H1 (cell line): ENCODE results near the gene UAP1. TPM values are rescaled to one million over a fixed set of nuclear protein-coding genes. Genes with fewer than 3 reads are reported as not detected.

Experiments
- CTCF ChIA-PET: fragments of 300-600 bp; sonication (Branson Sonifier 250); formaldehyde crosslinking; loops from one replicate; lab custom pipeline; 2021; ENCODE audit not compliant: partially characterized antibody; lab: Charles Lee
- POLR2A ChIA-PET: fragments of 300-600 bp; sonication (Branson Sonifier 250); formaldehyde crosslinking; loops from one replicate; lab custom pipeline; 2021; ENCODE audit warnings: inconsistent platforms; ENCODE audit not compliant: partially characterized antibody; lab: Charles Lee
- DNase-seq, 2 experiments: peaks; one replicate each; pipeline versions ENCODE4 v3.0.0 to v3.0.0-alpha.2; 2010 to 2022; ENCODE audit warnings: low spot score in 2 of 2, low read depth in 1 of 2, mixed read lengths in 1 of 2
- FAIRE-seq: peaks from 2 replicates; lab custom pipeline; 2011; peaks lifted over from hg19 to GRCh38; lab: Jason Lieb, UNC
- H2AFZ ChIP-seq: 2 replicates; pipeline ENCODE4 v1.8.1; 2012; ENCODE audit warnings: low read length, inconsistent platforms
- H2AK5ac ChIP-seq: 2 replicates; pipeline ENCODE4 v1.6.1; 2013; ENCODE audit warnings: low read depth, low read length
- H2BK120ac ChIP-seq: replicated peaks from 2 replicates; pipeline ENCODE3; 2013; ENCODE audit warnings: low read depth, low read length, inconsistent platforms
- H2BK12ac ChIP-seq: 2 replicates; pipeline ENCODE4 v1.6.1; 2013; ENCODE audit warnings: low read depth, low read length
- H2BK15ac ChIP-seq: 2 replicates; pipeline ENCODE4 v1.6.1; 2013; ENCODE audit warnings: low read length
- H2BK20ac ChIP-seq: 2 replicates; pipeline ENCODE4 v1.6.1; 2013; ENCODE audit warnings: low read length
- H2BK5ac ChIP-seq: 2 replicates; pipeline ENCODE4 v1.6.1; 2013; ENCODE audit warnings: low read depth, low read length
- H3K14ac ChIP-seq: 2 replicates; pipeline ENCODE4 v1.6.1; 2013; ENCODE audit warnings: inconsistent platforms; ENCODE audit not compliant: insufficient read length
- H3K18ac ChIP-seq: 2 replicates; pipeline ENCODE4 v1.6.1; 2013; ENCODE audit warnings: low read length; ENCODE audit errors: extremely low read depth
- H3K23ac ChIP-seq: 2 replicates; pipeline ENCODE4 v1.6.1; 2013; ENCODE audit warnings: inconsistent platforms; ENCODE audit not compliant: insufficient read length
- H3K23me2 ChIP-seq: 2 replicates; pipeline ENCODE4 v1.6.1; 2013; ENCODE audit warnings: low read depth, low read length
- H3K27ac ChIP-seq: 2 replicates; pipeline ENCODE4 v1.6.1; 2011; ENCODE audit warnings: low read depth, low read length, inconsistent platforms
- H3K27me3 ChIP-seq, 4 experiments: replicated peaks in 1 of 4; 1 replicate in 1 of 4; 2 replicates in 3 of 4; pipeline versions ENCODE4 v1.6.1 to v1.8.1; 2011 to 2013; ENCODE audit warnings: low read length in 3 of 4, mild to moderate bottlenecking in 3 of 4, inconsistent platforms in 2 of 4, mixed read lengths in 2 of 4, moderate library complexity in 1 of 4; ENCODE audit not compliant: control insufficient read depth in 3 of 4, insufficient read depth in 3 of 4; ENCODE audit errors: extremely low read depth in 1 of 4
- H3K36me3 ChIP-seq, 4 experiments: 2 replicates each; pipeline versions ENCODE4 v1.6.1 to v1.8.1; 2011 to 2013; ENCODE audit warnings: mild to moderate bottlenecking in 4 of 4, low read length in 3 of 4, moderate library complexity in 2 of 4, control low read depth in 1 of 4, inconsistent platforms in 1 of 4; ENCODE audit not compliant: insufficient read depth in 4 of 4, control insufficient read depth in 2 of 4
- H3K4ac ChIP-seq: replicated peaks from 2 replicates; pipeline ENCODE3; 2013; ENCODE audit warnings: low read length, low read depth, mixed read lengths, inconsistent platforms; ENCODE audit not compliant: insufficient read length
- H3K4me1 ChIP-seq, 4 experiments: replicated peaks in 1 of 4; 1 replicate in 1 of 4; 2 replicates in 3 of 4; pipeline versions ENCODE4 v1.6.1 to v1.8.1; 2011 to 2013; ENCODE audit warnings: low read length in 3 of 4, inconsistent platforms in 2 of 4, mixed read lengths in 1 of 4; ENCODE audit not compliant: insufficient read depth in 4 of 4, control insufficient read depth in 3 of 4
- H3K4me2 ChIP-seq, 2 experiments: 2 replicates each; pipeline versions ENCODE4 v1.6.1 to v1.8.1; 2011 to 2013; ENCODE audit warnings: low read depth in 2 of 2, low read length in 2 of 2, control low read depth in 1 of 2, inconsistent platforms in 1 of 2, mild to moderate bottlenecking in 1 of 2; ENCODE audit not compliant: insufficient read depth in 1 of 2
- H3K4me3 ChIP-seq, 4 experiments: fragments of 200-600, 300-600 bp in 1 of 4; sonication (generic), shearing (Covaris generic), sonication (Bioruptor Twin) in 1 of 4; 2 replicates each; pipeline versions ENCODE4 v1.5.1 to v1.8.1; 2011 to 2016; ENCODE audit warnings: low read length in 4 of 4, low read depth in 3 of 4, control low read depth in 2 of 4, inconsistent platforms in 2 of 4, mild to moderate bottlenecking in 2 of 4, mixed read lengths in 1 of 4, moderate library complexity in 1 of 4; ENCODE audit not compliant: insufficient read depth in 2 of 4; ENCODE audit errors: extremely low read depth in 1 of 4
- H3K56ac ChIP-seq: replicated peaks from 2 replicates; pipeline ENCODE3; 2013; ENCODE audit warnings: low read depth, mild to moderate bottlenecking, mixed read lengths, low read length, inconsistent platforms; ENCODE audit not compliant: insufficient read length
- H3K79me1 ChIP-seq: 2 replicates; pipeline ENCODE4 v1.6.1; 2013; ENCODE audit warnings: low read depth, low read length, control low read depth
- H3K79me2 ChIP-seq, 2 experiments: 2 replicates each; pipeline versions ENCODE4 v1.6.1 to v1.8.1; 2012 to 2013; ENCODE audit warnings: low read length in 2 of 2, mild to moderate bottlenecking in 2 of 2, inconsistent platforms in 1 of 2; ENCODE audit not compliant: insufficient read depth in 2 of 2, control insufficient read depth in 1 of 2
- H3K9ac ChIP-seq, 4 experiments: replicated peaks in 1 of 4; 1 replicate in 1 of 4; 2 replicates in 3 of 4; pipeline versions ENCODE4 v1.6.1 to v1.8.1; 2011 to 2013; ENCODE audit warnings: low read depth in 3 of 4, low read length in 3 of 4, control low read depth in 2 of 4, mild to moderate bottlenecking in 2 of 4, moderate library complexity in 2 of 4, inconsistent platforms in 1 of 4; ENCODE audit errors: extremely low read depth in 1 of 4
- H3K9me3 ChIP-seq, 2 experiments: 2 replicates each; pipeline versions ENCODE4 v1.6.1 to v1.8.1; 2012 to 2013; ENCODE audit warnings: mild to moderate bottlenecking in 2 of 2, moderate library complexity in 2 of 2, control low read depth in 1 of 2, inconsistent platforms in 1 of 2, low read depth in 1 of 2, low read length in 1 of 2, mixed read lengths in 1 of 2; ENCODE audit not compliant: insufficient read depth in 2 of 2
- H4K20me1 ChIP-seq, 2 experiments: replicated peaks in 1 of 2; 2 replicates each; pipeline versions ENCODE3 to v1.8.1; 2011 to 2013; ENCODE audit warnings: inconsistent platforms in 2 of 2, low read length in 2 of 2, mild to moderate bottlenecking in 1 of 2; ENCODE audit not compliant: insufficient read depth in 2 of 2, control insufficient read depth in 1 of 2
- H4K5ac ChIP-seq: 2 replicates; pipeline ENCODE4 v1.6.1; 2013; ENCODE audit warnings: low read length, low read depth, mixed read lengths, inconsistent platforms; ENCODE audit not compliant: insufficient read length
- H4K8ac ChIP-seq: 2 replicates; pipeline ENCODE4 v1.8.0; 2013; ENCODE audit warnings: mild to moderate bottlenecking, moderate library complexity, low read length, inconsistent platforms; ENCODE audit not compliant: insufficient read depth; ENCODE audit errors: extremely low read depth
- H4K91ac ChIP-seq: replicated peaks from 2 replicates; pipeline ENCODE3; 2013; ENCODE audit warnings: low read length, mixed read lengths, inconsistent platforms; ENCODE audit not compliant: insufficient read length
- BACH1 ChIP-seq: IDR thresholded peaks from 2 replicates; pipeline ENCODE4 v1.6.1; 2012; ENCODE audit warnings: low read length, improper control_type of control experiment
- CBX5 ChIP-seq: fragments of 300-800, 300-1000 bp; sonication (generic); IDR thresholded peaks from 2 replicates; pipeline ENCODE4 v1.7.1; 2016; ENCODE audit warnings: antibody characterized with exemption, low read length, low read depth
- CEBPB ChIP-seq: IDR thresholded peaks from 2 replicates; pipeline ENCODE4 v1.6.1; 2012; ENCODE audit warnings: low read depth, low read length
- CTCF ChIP-seq, 3 experiments: IDR thresholded peaks; 1 replicate in 2 of 3; 2 replicates in 1 of 3; pipeline versions ENCODE4 v1.5.1 to v1.6.1; 2011; ENCODE audit warnings: low read length in 3 of 3, mild to moderate bottlenecking in 3 of 3, inconsistent platforms in 2 of 3, low read depth in 1 of 3, moderate library complexity in 1 of 3; ENCODE audit not compliant: insufficient read depth in 1 of 3; ENCODE audit errors: control extremely low read depth in 1 of 3
- EGR1 ChIP-seq: IDR thresholded peaks from 2 replicates; pipeline ENCODE4 v1.6.1; 2011; ENCODE audit warnings: low read depth, low read length, borderline replicate concordance
- GABPA ChIP-seq: IDR thresholded peaks from 2 replicates; pipeline ENCODE4 v1.6.1; 2011; ENCODE audit warnings: mild to moderate bottlenecking, low read length, moderate library complexity, borderline replicate concordance; ENCODE audit not compliant: insufficient read depth
- JUND ChIP-seq: IDR thresholded peaks from 2 replicates; pipeline ENCODE4 v1.6.1; 2011; ENCODE audit warnings: mild to moderate bottlenecking, improper control_type of control experiment, low read length
- RFX5 ChIP-seq: IDR thresholded peaks from 2 replicates; pipeline ENCODE4 v1.6.1; 2011; ENCODE audit warnings: low read depth, low read length, improper control_type of control experiment, borderline replicate concordance
- USF2 ChIP-seq: IDR thresholded peaks from 2 replicates; pipeline ENCODE4 v1.6.1; 2011; ENCODE audit warnings: low read length, improper control_type of control experiment
- YY1 ChIP-seq: IDR thresholded peaks from 2 replicates; pipeline ENCODE4 v1.6.1; 2011; ENCODE audit warnings: low read depth, mild to moderate bottlenecking, low read length
- ZNF274 ChIP-seq: IDR thresholded peaks from 2 replicates; pipeline ENCODE4 v1.7.0; 2012; ENCODE audit warnings: low read length, borderline replicate concordance; ENCODE audit errors: extremely low read depth
- WGBS, 2 experiments: shearing (Covaris generic) in 1 of 2; methylation state at CpG; one replicate each; pipeline versions ENCODE4 v1.1.6 to v1.1.7; 2013 to 2015; ENCODE audit warnings: low lambda C conversion rate in 2 of 2, mixed read lengths in 2 of 2, inconsistent platforms in 1 of 2, low coverage in 1 of 2, missing lambda C conversion rate in 1 of 2; ENCODE audit not compliant: insufficient replicate concordance in 2 of 2, insufficient coverage in 1 of 2, insufficient read length in 1 of 2; ENCODE audit errors: extremely low coverage in 1 of 2, missing lambda C conversion rate in 1 of 2; 5-methylcytosine and 5-hydroxymethylcytosine counted together
- polyA plus RNA-seq, 7 experiments: library from polyadenylated mRNA; depleted of rRNA in 3 of 7; stranded (reverse) in 5 of 7; unstranded in 2 of 7; fragments of >200 nt in 5 of 7; fragments of 200-250 nt in 2 of 7; gene quantifications; 1 replicate in 5 of 7; 2 replicates in 1 of 7; 4 replicates in 1 of 7; pipeline versions ENCODE4 v1.2.1 to v1.2.3, GENCODE V29; 2011 to 2013; ENCODE audit warnings: missing spikeins in 2 of 7, mixed read lengths in 2 of 7
- total RNA-seq: library from RNA; stranded (reverse); fragmentation: NEBNext Ultra II Directional; extraction: Animal tissue kit (Norgen Biotek cat#: 25700); gene quantifications from 2 replicates; pipeline ENCODE4 v1.2.1, GENCODE V29; 2021

The UAP1 gene
- total and polyA plus RNA-seq, 2 of the 8 experiments (the other 6 are each of a cell fraction or from before 2014, with no cell fraction given) = 9.4 to 32.9 TPM

GRCh38 chr1:162590101-162590500 lies 28.6 kb downstream of the UAP1 start:
- 94% methylated on average over 3 of the region's 3 CpGs; no CpG with 5 or more reads in 1 of the 2 experiments for WGBS, 2 experiments
- H3K27me3 ChIP-seq = no peaks in the 10 kb centered on the region
- H3K9me3 ChIP-seq = no peaks in the 10 kb centered on the region
- H3K36me3 ChIP-seq = peaks cover 0 to 3% (median 1%) of the 10 kb centered on the region in 4 experiments; a peak in 2 of 8 replicates
- no peak overlapping the region for H3K4me3 ChIP-seq
- no peaks in the 10 kb centered on the region for H3K79me2 ChIP-seq
- CTCF ChIA-PET = interaction anchor here (0.7 to 1.4 kb wide), 3 partner anchors 15 to 233 kb away, joined by 3 to 4 read pairs (median 3); no protein-coding TSS in a partner anchor
- H2BK15ac ChIP-seq = no peak overlapping the region
- no peak overlapping the region for H4K5ac ChIP-seq
- H2AK5ac ChIP-seq = no peak overlapping the region
- H2AFZ ChIP-seq = no peak overlapping the region
- FAIRE-seq = no peak
- DNase-seq = no peak
- H3K14ac ChIP-seq = no peak overlapping the region
- no peak overlapping the region for H2BK120ac ChIP-seq
- POLR2A ChIA-PET = no interaction called here
- no peak overlapping the region for H4K91ac ChIP-seq
- no peak overlapping the region for H4K8ac ChIP-seq
- H3K18ac ChIP-seq = no peak overlapping the region
- H2BK12ac ChIP-seq = no peak overlapping the region
- H3K27ac ChIP-seq = no peak overlapping the region
- H2BK20ac ChIP-seq = no peak overlapping the region
- H3K56ac ChIP-seq = no peak overlapping the region
- H4K20me1 ChIP-seq = no peaks in the 10 kb centered on the region
- H3K4me1 ChIP-seq = no peaks in the 10 kb centered on the region
- H3K23ac ChIP-seq = no peak overlapping the region
- H3K4me2 ChIP-seq = no peak overlapping the region
- no peaks in the 10 kb centered on the region for H3K23me2 ChIP-seq
- H3K79me1 ChIP-seq = no peaks in the 10 kb centered on the region; the same call in 1 of the 2 replicates
- no peak overlapping the region for H2BK5ac ChIP-seq
- no peak overlapping the region for H3K9ac ChIP-seq
- H3K4ac ChIP-seq = no peak overlapping the region
- TF ChIP-seq CTCF (IDR thresholded peaks at IDR 0.05; ENCODE audit: control extremely low read depth in 1 of 3, insufficient read depth in 1 of 3, low read depth in 1 of 3, low read length in 3 of 3) = no peak
- no peak for TF ChIP-seq BACH1
- TF ChIP-seq GABPA = no peak
- no peak for TF ChIP-seq ZNF274
- TF ChIP-seq CBX5 = no peak
- TF ChIP-seq USF2 = no peak
- TF ChIP-seq RFX5 = no peak
- TF ChIP-seq YY1 = no peak
- no peak for TF ChIP-seq CEBPB
- TF ChIP-seq JUND = no peak
- no peak for TF ChIP-seq EGR1
